SIG-M5 treated with dmso at 0.1 percent for 504 hours (cell line): ENCODE results near the gene AFF3.

Experiments
- DNase-seq: peaks from one replicate; lab custom pipeline; 2025; ENCODE audit not compliant: unreplicated experiment; lab: John Stamatoyannopoulos, UW

Gene AFF3

DNA sequence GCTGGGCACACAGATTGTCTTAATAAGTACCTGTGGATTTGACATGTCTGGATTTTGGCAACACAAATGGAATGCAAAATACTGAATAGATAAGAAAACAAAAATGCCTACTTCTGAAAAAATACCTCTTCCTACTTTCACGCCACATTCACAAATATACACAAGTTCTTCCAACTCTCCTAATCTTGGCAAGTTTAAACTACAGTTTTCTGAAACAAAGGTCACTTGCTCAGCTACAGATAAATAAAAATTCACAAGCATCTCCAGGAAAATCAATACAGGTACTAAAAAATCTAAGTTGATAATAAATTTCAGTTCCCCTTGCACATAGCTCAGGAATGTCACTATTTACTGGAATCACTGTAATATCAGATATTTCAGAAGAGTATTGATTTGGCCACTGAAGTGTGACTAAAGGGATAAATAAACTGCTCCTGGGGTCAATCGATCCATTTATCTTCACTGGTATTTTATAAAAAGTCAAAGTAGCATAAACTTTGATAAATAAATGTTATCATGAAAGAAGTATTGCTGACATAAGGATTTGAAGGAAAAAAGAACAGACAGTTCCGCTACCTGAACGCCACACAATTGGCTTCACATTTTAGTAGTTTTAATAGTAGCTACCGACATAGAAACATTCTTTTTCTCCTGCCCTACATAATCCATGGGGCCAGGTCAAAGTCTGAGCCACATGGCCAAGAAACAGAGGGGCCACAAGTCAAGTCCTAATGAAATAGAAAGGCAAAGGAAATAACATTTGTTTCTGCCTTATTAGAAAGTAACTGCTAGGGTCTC is 243.1 kb downstream of the AFF3 start:
- no peak for DNase-seq

DNA sequence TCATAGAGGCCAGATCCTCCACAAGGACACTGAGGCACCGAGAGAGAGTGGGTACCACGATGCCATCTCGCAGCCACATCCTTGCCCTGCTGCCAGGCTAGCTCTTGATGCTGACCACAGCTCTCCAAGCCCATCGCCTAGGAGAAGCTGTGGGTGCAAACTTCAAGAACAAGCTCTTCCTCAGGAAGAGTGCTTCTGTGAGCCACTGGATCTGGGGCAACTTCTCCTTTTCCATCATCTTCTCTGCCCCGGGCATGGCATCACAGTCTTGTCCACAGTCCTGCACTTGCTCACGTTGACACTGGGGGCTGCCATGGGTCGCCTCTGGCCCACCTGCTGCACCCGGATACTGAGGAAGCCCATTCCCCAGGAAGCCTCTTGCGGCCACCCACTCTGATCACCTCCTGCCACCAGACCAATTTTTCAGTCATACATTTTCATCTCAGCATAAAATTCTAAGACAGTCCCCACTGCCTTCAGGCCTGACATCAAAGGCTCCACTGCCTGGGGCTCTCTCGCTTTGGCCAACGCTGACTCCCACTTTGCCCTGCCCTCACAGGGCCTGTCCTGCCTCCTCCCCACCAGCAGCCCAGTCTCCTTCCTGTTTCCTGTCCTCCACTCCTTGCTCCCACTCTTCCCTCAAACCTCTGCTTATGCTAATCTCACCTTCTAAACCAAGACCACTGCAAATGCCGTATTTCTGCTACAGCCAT is 243.9 kb downstream of the AFF3 start:
- DNase-seq, result no peak

DNA sequence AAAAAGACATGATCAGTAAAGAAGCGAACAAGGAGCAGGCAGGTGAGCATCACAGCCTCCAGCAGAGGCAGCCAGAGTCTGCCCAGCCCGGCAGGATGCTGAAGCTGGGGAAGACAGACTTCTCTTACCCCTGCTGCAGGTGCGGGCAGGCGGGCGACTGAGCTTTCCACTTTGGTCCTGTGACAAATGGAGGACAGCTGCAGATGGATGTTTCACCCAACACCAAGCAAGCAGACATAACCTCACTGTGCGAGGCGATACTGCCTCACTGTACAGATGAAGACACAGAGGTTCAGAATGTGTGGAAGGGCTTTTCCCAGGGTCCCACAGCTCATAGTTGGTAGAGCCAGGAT is 251.0 kb downstream of the AFF3 start:
- DNase-seq, result no peak

- DNase-seq, result no peak
These were observed 251.6 kb downstream of the AFF3 start for GRCh38 chr2:99890568-99891427.

DNA sequence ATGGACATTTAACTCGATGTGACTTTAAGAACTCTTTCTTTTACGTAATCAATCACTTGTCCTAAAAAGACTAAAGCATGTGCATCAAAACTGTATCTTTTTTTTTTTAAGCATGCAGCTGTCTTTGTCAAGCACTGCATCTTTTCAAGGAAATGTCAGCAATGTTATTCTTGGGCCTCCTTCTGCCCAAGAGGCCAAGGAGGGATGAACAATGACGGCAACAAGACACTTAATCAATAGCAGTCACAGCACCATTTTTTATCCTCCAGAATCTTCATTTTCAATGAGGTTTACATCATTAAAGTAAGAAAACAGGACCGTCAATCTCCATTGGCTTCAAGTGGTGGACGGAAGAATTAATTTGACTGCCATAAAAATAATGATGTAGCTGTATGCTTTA is 253.8 kb downstream of the AFF3 start:
- DNase-seq, result no peak

DNA sequence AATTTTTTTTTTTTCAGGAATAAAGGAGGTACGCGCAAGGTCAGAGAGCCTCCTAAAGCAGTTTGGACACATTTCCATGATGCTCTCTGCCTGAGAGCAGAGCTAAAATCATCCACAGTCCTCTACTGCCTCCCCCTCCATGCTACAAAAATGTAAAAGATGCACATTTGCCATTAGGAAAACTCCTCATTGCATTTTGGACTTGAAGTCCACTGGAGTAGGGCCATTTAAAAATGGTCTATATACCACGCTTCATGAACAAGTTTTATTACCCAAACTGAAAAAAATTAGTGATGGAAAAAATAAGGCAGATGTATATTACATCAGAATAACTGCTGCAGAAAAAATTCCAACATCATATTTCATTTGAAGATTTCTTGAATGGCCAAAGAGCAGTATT is 256.0 kb downstream of the AFF3 start:
- no peak for DNase-seq

DNA sequence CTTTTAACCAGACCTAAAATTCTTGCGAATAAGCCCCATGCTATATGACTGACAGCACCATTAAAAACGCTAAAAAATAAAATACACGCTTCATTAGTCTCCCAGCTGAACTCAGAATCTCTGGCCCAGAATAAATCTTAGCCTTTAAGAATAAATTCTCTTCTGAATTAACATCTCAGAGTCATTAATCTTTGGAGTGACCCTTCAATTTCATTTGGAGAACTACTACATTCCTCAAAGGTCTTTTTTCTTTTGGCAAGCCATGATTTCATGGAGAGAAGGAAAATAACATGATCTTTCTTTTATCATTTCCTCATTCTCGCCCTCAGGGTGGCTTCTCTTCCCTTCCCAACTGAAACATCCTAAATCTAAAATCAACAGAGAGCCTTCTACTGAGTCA is 259.0 kb downstream of the AFF3 start:
- no peak for DNase-seq

DNA sequence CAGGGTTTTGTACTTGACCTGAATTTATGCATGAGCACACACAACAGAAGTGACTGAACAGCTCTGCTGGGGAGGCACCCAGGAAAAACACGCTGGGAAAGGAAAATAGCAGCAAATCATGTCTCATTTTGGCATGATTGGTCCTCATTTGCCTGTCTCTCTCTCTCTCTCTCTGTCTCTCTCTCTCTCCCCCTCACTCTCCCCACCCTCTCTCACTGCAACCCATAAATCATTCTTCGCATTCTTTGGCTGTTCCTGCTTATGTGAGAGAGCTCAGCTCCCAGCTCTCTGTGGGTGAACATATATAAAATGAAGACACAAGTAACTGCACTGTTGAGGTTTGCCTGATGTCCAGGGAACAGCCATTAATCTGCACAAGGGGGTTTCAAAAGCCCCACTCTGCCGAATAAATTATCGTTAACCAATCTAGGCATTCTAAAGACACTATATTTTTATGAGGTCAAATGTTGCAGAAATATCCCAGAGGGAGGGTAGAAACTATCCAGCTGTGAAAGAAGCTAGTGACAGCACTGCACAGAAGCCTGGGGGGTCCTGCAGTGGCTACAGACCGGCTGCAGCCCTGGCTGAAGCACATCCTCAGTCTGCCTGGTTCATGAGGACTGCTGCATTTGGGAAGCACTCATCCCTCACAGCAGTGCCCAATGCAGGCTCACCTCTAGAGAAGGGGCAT is 260.3 kb downstream of the AFF3 start:
- DNase-seq, result no peak

DNA sequence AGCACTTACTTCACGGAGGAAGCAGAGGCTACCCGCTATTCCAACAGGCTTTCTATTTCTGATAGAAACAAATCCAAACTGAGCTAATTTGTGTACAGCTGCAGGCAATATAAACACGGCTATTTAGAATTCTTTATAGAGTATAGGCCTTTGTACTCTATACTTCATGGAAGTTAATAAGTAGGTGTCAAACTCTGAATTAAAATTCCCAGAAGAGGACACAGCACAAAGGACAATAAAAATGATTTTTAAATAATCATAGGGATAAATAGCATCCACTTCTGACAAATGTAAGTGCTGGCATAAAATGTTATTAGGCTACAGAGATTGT is 261.5 kb downstream of the AFF3 start:
- DNase-seq, result no peak

DNA sequence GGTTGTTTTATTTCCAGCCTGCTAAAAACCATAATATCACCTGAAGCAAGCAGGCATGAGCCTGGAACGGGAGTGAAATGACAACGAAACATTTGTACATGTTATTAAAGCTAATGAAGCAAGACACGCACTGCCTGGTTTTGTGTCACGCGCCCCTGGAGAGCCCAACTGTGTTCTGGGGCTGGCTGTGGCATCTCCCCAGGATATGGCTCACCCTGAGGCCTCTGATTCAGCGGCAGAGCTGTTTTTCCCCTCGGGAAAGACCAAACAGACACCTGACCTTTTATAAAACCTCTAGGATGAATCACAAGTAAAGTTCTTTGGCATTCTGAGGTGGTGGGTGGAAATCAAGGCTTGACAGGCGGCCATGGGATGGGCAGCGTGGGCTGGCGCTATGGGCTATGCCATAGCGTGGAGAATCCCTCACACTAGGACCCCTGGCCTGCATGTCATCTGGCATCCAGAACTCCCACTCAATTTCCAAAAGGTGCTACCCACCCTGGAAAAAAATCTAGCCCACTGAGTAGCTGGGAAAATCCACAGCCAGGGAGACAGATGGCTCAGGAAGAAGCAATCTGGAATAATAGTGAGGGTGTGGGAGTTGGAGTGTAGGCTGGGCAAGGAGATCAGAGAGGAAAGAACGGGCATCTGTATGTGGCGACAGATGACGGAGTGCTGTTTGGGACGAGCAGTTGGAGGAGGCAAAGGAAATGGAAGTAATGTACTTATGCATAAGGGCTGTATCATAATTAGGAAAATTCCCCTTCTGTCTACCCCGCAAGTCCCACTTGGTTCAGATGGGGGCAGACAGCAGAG is 262.0 kb downstream of the AFF3 start:
- no peak for DNase-seq

DNA sequence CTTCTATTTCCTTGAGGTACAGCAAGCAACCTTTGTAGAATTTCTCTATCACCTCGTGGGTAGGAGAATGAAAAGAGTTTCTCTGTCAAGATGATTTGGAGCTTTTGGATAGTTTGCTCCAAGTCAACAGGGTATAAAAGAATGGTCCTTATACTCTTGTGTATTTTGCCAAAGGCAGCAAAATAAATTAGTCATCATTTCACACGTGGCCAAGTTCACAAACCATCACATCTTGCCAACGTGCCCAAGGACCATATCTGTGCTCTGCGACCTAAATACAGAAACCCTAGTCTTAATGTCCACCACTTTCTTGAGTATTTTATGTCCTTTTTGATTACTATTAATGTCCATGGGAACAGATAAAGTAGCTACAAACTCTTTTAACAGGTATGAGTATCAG is 262.9 kb downstream of the AFF3 start:
- DNase-seq, result no peak

GRCh38 chr2:99878581-99879350 is 263.6 kb downstream of the AFF3 start:
- DNase-seq, result no peak

GRCh38 chr2:99877963-99878362 is 264.4 kb downstream of the AFF3 start:
- DNase-seq, result peak; percentile 30

- no peak for DNase-seq
These were observed 265.4 kb downstream of the AFF3 start for GRCh38 chr2:99876956-99877355.

DNA sequence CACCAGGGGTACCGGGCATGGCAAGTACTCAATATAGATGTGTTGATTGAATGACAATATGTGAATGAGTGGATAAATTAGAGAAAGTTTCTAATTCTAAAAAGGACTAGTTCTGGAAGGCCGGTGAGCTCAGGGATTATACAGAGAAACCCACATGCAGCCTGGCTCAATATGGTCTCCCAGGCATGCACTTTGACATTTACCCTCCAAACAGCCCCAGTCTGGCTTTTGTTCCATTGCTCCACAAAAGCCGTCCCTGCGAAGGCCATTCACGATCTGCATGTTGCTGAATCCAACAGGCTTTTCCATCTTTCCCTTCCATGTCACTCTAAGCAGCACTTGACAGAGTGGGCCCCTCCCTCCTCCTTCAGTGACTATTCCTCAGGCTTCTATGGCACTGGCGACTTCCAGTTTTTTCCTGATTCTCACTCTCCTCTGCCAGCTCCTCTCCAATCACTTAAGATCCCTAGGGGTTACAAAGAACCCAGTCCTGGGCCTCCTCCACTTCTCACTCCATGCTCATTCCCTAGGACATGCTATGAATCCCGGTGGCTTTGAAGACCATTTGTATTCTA is 266.7 kb downstream of the AFF3 start:
- DNase-seq, result no peak

GRCh38 chr2:99868260-99868659 is 274.1 kb downstream of the AFF3 start:
- DNase-seq, result no peak

GRCh38 chr2:99867770-99868169 is 274.6 kb downstream of the AFF3 start:
- no peak for DNase-seq

DNA sequence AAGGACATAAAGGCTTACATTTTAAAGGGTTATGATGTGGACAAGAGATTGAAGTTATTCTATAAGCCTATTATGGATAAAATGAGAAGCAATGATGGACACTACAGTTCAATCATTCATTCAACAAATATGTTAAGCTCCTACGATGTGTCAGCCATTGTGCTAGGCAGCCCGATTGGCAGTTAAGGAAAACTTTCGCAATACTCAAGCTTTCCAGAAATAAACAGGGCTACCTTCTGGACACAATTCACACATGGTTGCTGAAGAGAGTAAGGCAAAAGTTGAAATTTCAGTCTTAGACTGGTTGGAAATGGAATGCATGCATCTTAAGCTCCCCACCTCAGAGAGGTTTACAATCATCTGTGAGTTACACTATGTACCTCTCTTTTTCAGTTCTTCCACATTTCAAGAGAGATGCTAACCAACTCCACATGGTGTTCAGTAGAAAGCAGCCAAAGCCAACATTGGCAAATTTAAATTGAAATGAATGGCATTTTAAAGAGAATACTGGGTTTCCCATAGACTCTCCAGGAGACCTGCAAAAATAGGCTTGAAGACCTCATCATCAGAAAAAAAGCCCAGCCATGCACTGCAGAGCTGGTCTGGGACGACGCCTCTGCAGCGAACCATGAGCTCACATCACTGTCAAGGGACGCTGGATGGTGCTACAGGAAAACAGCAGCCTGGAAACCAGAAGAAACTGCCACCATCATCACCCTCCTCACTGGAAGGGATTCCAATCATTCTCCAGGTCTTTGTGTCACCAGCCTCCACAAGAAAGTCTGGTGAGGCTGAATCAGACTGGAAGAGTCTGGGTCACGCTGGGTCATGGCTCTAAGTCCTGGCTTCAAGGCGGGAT is 276.3 kb downstream of the AFF3 start:
- DNase-seq, result no peak
